SK-N-SH (cell line): ENCODE results near the gene ZDHHC11.

Experiments used
- CTCF ChIP-seq: fragments of 200-600 bp; sonication (generic); IDR thresholded peaks from 2 replicates; pipeline ENCODE4 v1.6.1; 2017; ENCODE audit warnings: antibody characterized with exemption, mild to moderate bottlenecking, moderate library complexity
- EP300 ChIP-seq, 2 experiments: IDR thresholded peaks; 2 replicates each; pipeline versions ENCODE4 v1.4.0 to v1.6.1; 2012; ENCODE audit warnings: borderline replicate concordance in 1 of 2, low read depth in 1 of 2, low read length in 1 of 2
- FOXM1 ChIP-seq: IDR thresholded peaks from 2 replicates; pipeline ENCODE4 v1.4.0; 2012; ENCODE audit warnings: low read depth, mild to moderate bottlenecking
- JUND ChIP-seq: IDR thresholded peaks from 2 replicates; pipeline ENCODE4 v1.4.0; 2012
- NFIC ChIP-seq: IDR thresholded peaks from 2 replicates; pipeline ENCODE4 v1.4.0; 2012; ENCODE audit warnings: borderline replicate concordance
- POLR2AphosphoS5 ChIP-seq: IDR thresholded peaks from 2 replicates; pipeline ENCODE4 v1.6.1; 2012; ENCODE audit warnings: low read depth, low read length
- RCOR1 ChIP-seq: fragments of 150-350 bp; IDR thresholded peaks from 2 replicates; pipeline ENCODE4 v1.6.1; 2017; ENCODE audit warnings: antibody characterized with exemption, low read length
- RFX5 ChIP-seq: IDR thresholded peaks from 2 replicates; pipeline ENCODE4 v1.6.1; 2012; ENCODE audit warnings: mild to moderate bottlenecking, improper control_type of control experiment, low read length
- TAF1 ChIP-seq: IDR thresholded peaks from 2 replicates; pipeline ENCODE4 v1.6.1; 2012; ENCODE audit warnings: low read depth, mild to moderate bottlenecking, low read length, moderate library complexity, borderline replicate concordance
- TCF12 ChIP-seq: IDR thresholded peaks from 2 replicates; pipeline ENCODE4 v1.4.0; 2012

GRCh38 chr5:851076-851475 lies 290 bp upstream of the ZDHHC11 start:
- TF ChIP-seq TAF1 (no peak), CTCF (no peak), POLR2AphosphoS5 (no peak), FOXM1 (no peak), EP300 (IDR thresholded peaks at IDR 0.05; ENCODE audit: borderline replicate concordance in 1 of 2, low read depth in 1 of 2, low read length in 1 of 2) (no peak), TCF12 (no peak), NFIC (no peak), JUND (no peak), RFX5 (no peak), RCOR1 (no peak)
